ENCODE results near the gene MYRF. TPM values are rescaled to one million over a fixed set of nuclear protein-coding genes. Genes with fewer than 3 reads are reported as not detected.

MYRF gene
- total and polyA plus RNA-seq, 9 of the 15 experiments (the other 6 are each of a cell fraction or from before 2014, with no cell fraction given): 2.3 to 25.8 (median 7.1) TPM

DNA sequence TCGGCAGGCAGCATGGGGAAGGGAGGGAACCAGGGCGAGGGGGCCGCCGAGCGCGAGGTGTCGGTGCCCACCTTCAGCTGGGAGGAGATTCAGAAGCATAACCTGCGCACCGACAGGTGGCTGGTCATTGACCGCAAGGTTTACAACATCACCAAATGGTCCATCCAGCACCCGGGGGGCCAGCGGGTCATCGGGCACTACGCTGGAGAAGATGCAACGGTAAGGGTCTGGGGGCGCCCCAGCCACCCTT lies 75.9 kb downstream of the MYRF start:
- Histone ChIP-seq H3K9me1 (ENCODE audit: control insufficient read depth, insufficient read depth, low read length) (no peaks in the 10 kb centered on the region), H3K27ac (ENCODE audit: extremely low read depth, low read depth, low read length) (no peak overlapping the region), H2AFZ (ENCODE audit: low read depth, low read length) (no peak overlapping the region), H3K9ac (ENCODE audit: insufficient read depth in 1 of 2, low read depth in 2 of 2, low read length in 2 of 2) (no peak overlapping the region), H3K4me2 (ENCODE audit: insufficient read depth, low read length) (no peak overlapping the region), H3K79me2 (ENCODE audit: control insufficient read depth, insufficient read depth, low read length) (peaks cover 3% of the 10 kb centered on the region; the same call in 1 of the 3 replicates), H3K27me3 (ENCODE audit: control insufficient read depth in 2 of 2, insufficient read depth in 2 of 2, low read length in 2 of 2) (no peaks in the 10 kb centered on the region), H3K4me1 (replicated peaks in 1 of 2; ENCODE audit: control insufficient read depth in 2 of 2, insufficient read depth in 2 of 2, low read length in 2 of 2) (peaks cover 2 to 27% of the 10 kb centered on the region in 2 experiments), H3K9me3 (replicated peaks; ENCODE audit: control insufficient read depth, insufficient read depth, low read depth, low read length) (no peaks in the 10 kb centered on the region), H4K20me1 (replicated peaks; ENCODE audit: control insufficient read depth, insufficient read depth, low read length) (no peaks in the 10 kb centered on the region), H3K4me3 (no peak overlapping the region), H3K36me3 (ENCODE audit: control insufficient read depth, insufficient read depth, low read length) (peaks cover 1% of the 10 kb centered on the region; the same call in 2 of the 3 replicates)
- intact Hi-C loops (cut with micrococcal nuclease) (no loop called here), in situ Hi-C loops (cut with MboI) (no loop called here)
- ChIA-PET POLR2A (no interaction called here), CTCF (ENCODE audit: low intra/inter-chr PET ratio) (no interaction called here)
- DNase-seq (ENCODE audit: extremely low read depth in 1 of 4, low spot score in 3 of 4): no peak
- FAIRE-seq: no peak
- TF ChIP-seq RREB1 (CRISPR knock-in tag; IDR thresholded peaks at IDR 0.05): no peak
- TF ChIP-seq RHOXF2B (CRISPR knock-in tag; conservative IDR thresholded peaks at IDR 0.05): no peak
- no peak for TF ChIP-seq PTTG1 (tag; IDR thresholded peaks at IDR 0.05; ENCODE audit: low read depth)
- no peak for TF ChIP-seq RBFOX2 (IDR thresholded peaks at IDR 0.05; ENCODE audit: low read depth, low read length)
- TF ChIP-seq CBFA2T3 (IDR thresholded peaks at IDR 0.05): no peak
- TF ChIP-seq CHD1 (IDR thresholded peaks at IDR 0.05; ENCODE audit: low read length): no peak
- TF ChIP-seq POU5F1 (IDR thresholded peaks at IDR 0.05; ENCODE audit: borderline replicate concordance, low read depth, low read length, partially characterized antibody): no peak
- TF ChIP-seq, protein P1, sequence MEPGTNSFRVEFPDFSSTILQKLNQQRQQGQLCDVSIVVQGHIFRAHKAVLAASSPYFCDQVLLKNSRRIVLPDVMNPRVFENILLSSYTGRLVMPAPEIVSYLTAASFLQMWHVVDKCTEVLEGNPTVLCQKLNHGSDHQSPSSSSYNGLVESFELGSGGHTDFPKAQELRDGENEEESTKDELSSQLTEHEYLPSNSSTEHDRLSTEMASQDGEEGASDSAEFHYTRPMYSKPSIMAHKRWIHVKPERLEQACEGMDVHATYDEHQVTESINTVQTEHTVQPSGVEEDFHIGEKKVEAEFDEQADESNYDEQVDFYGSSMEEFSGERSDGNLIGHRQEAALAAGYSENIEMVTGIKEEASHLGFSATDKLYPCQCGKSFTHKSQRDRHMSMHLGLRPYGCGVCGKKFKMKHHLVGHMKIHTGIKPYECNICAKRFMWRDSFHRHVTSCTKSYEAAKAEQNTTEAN (CRISPR knock-in tag; IDR thresholded peaks at IDR 0.05): no peak
- no peak for TF ChIP-seq HDGF (IDR thresholded peaks at IDR 0.05)
- no peak for TF ChIP-seq FOXA3 (CRISPR knock-in tag; conservative IDR thresholded peaks at IDR 0.05 in 1 of 2, IDR thresholded peaks at IDR 0.05 in 1 of 2)
- no peak for TF ChIP-seq BHLHE40 (IDR thresholded peaks at IDR 0.05; ENCODE audit: low read length)
- no peak for TF ChIP-seq ETV1 (tag; conservative IDR thresholded peaks at IDR 0.05; ENCODE audit: low read depth)
- 97% methylated on average over 14 of the region's 16 CpGs for WGBS (ENCODE audit: insufficient coverage, low coverage, missing lambda C conversion rate)
- no TSS peak for BruUV-seq (replicated peaks)
- ATAC-seq: no peak

Measured in K562 (cell line).